Urothelium cell line (cell line): ENCODE data around the gene LRRIQ1.

Experiments
- DNase-seq: peaks from one replicate; pipeline ENCODE4 v3.0.0; 2011; ENCODE audit warnings: low spot score, mixed read lengths
- FAIRE-seq: peaks from 2 replicates; lab custom pipeline; 2011; peaks lifted over from hg19 to GRCh38; lab: Jason Lieb, UNC

The LRRIQ1 gene

DNA sequence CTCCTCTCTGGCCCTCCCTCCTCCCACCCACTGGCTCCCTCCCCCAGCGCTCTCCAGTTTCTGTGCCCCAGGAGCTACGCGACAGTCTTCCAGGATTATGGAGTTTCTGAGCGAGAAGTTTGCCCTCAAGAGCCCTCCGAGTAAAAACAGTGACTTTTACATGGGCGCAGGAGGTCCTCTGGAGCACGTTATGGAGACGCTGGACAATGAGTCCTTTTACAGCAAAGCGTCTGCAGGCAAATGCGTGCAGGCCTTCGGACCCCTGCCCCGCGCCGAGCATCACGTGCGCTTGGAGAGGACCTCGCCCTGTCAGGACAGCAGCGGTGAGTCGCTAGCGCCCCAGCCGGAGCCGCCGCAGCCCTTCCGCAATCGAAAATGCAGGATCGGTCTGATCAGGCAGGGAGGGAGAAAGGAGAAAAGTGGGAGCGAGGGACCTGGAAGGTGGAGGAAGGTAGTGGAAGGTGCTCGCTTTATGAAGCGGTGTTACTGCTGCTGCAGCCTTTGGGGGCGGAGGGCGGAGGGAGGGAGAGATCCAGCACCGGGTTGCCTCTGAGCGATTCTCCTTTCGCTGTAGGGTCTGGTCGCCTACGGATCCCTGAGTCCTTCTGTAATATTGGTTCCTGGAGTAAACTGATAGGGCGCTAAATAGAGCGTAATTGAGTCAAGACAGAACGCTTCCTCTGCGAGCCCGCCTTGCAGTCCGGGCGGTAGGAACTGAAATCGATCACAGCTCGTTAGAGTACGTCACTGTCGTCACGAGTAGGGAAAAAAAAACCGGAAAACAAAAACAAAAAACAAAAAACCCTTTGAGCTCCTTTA, 244.2 kb downstream of the LRRIQ1 start, which contains the start of gene ALX1:
TSS of gene ALX1 (plus strand) at position 56 of the 819 bp plus-strand sequence. CDS start at position 98, 42 bp downstream.
- FAIRE-seq, result no peak
- DNase-seq, result no peak

GRCh38 chr12:85280984-85281630, 245.0 kb downstream of the LRRIQ1 start:
- DNase-seq, result no peak
- no peak for FAIRE-seq

DNA sequence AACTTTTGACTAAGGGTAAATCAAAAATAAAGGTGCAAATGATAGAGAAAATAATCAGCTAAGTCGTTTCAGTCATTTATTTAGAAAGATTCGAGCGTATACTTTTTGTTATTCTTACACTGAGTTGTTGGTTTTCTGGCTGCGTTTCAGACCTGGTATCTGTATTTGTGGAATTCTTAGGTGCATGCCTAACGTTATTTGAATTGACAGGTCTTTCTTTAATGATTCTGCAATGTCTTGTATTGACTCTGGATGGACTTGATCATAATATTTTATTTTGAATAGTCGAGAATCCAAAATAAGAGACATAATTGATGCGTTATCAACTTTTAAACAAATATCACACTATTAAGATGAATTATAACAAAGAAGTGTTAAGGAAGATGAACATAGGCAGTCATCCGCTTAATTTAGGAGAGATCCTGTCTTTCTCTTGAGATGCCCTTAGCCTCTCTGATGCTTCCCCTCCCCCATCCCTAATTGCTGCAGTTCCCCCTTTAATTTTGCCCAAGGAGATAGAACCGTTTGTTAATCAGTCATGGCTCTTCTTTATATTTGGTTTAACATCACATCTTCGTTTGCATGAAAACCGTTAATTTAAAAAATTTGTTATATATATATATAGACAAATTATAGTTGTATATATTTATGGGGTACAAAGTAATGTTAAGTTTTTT, 245.6 kb downstream of the LRRIQ1 start:
- no peak for FAIRE-seq
- no peak for DNase-seq

DNA sequence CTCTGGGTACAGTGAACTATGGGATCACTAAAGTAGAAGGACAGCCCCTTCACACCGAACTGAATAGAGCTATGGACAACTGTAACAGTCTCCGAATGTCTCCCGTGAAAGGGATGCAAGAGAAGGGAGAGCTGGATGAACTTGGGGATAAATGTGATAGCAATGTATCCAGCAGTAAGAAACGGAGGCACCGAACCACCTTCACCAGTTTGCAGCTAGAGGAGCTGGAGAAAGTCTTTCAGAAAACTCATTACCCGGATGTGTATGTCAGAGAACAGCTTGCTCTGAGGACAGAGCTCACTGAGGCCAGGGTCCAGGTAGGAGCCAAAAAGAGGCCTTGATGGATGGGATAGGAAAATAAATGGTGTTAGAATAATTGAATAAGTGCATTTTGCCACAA, 247.4 kb downstream of the LRRIQ1 start:
- DNase-seq (no peak), FAIRE-seq (no peak)
